Hepatocyte (in vitro differentiated cells): ENCODE data around the gene PTBP3. TPM values are rescaled to one million over a fixed set of nuclear protein-coding genes. Genes with fewer than 3 reads are reported as not detected.

Experiments
- DNase-seq: peaks from one replicate; pipeline ENCODE4 v3.0.0-alpha.2; 2016; ENCODE audit warnings: low spot score
- H2AFZ ChIP-seq: fragments of 200-600 bp; sonication (generic); 2 replicates; pipeline ENCODE4 v1.6.0; 2016; ENCODE audit warnings: antibody characterized with exemption, mild to moderate bottlenecking
- H3K27ac ChIP-seq: fragments of 200-600 bp; sonication (generic); 2 replicates; pipeline ENCODE4 v1.5.1; 2016; ENCODE audit warnings: mild to moderate bottlenecking
- H3K27me3 ChIP-seq: fragments of 200-600 bp; sonication (generic); 2 replicates; pipeline ENCODE4 v1.6.1; 2016
- H3K36me3 ChIP-seq: fragments of 200-600 bp; sonication (generic); replicated peaks from 2 replicates; pipeline ENCODE4 v1.5.1; 2016; ENCODE audit warnings: low read depth; ENCODE audit not compliant: insufficient read depth
- H3K4me1 ChIP-seq: fragments of 200-600 bp; sonication (generic); 2 replicates; pipeline ENCODE4 v1.5.1; 2016; ENCODE audit warnings: mild to moderate bottlenecking, moderate library complexity; ENCODE audit not compliant: insufficient read depth
- H3K4me2 ChIP-seq: fragments of 200-600 bp; sonication (generic); 2 replicates; pipeline ENCODE4 v1.6.0; 2016
- H3K4me3 ChIP-seq: fragments of 200-600 bp; sonication (generic); 2 replicates; pipeline ENCODE4 v1.5.1; 2016; ENCODE audit warnings: mild to moderate bottlenecking
- H3K79me2 ChIP-seq: fragments of 200-600 bp; sonication (generic); 2 replicates; pipeline ENCODE4 v1.6.0; 2017; ENCODE audit warnings: mild to moderate bottlenecking
- H3K9me2 ChIP-seq: fragments of 200-600 bp; sonication (generic); replicated peaks from 2 replicates; pipeline ENCODE4 v1.6.0; 2017; ENCODE audit warnings: mild to moderate bottlenecking; ENCODE audit not compliant: insufficient read depth
- H3K9me3 ChIP-seq: fragments of 200-600 bp; sonication (generic); 2 replicates; pipeline ENCODE4 v1.5.1; 2016; ENCODE audit warnings: low read depth, mild to moderate bottlenecking
- H4K20me1 ChIP-seq: fragments of 200-600 bp; sonication (generic); 2 replicates; pipeline ENCODE4 v1.6.0; 2016; ENCODE audit warnings: mild to moderate bottlenecking; ENCODE audit not compliant: insufficient read depth, poor library complexity, severe bottlenecking
- EZH2 ChIP-seq: fragments of 200-600 bp; sonication (generic); IDR thresholded peaks from 2 replicates; pipeline ENCODE4 v1.6.1; 2016; ENCODE audit warnings: antibody characterized with exemption, mild to moderate bottlenecking, borderline replicate concordance
- EZH2phosphoT487 ChIP-seq: fragments of 200-600 bp; sonication (generic); IDR thresholded peaks from one replicate; pipeline ENCODE4 v1.6.1; 2018; ENCODE audit warnings: antibody characterized with exemption, mild to moderate bottlenecking, low read depth, moderate library complexity; ENCODE audit not compliant: unreplicated experiment, severe bottlenecking
- WGBS: methylation state at CpG from one replicate; pipeline ENCODE4 v1.1.6; 2016; ENCODE audit warnings: low lambda C conversion rate; ENCODE audit errors: missing lambda C conversion rate; 5-methylcytosine and 5-hydroxymethylcytosine counted together
- polyA plus RNA-seq: library from polyadenylated mRNA; unstranded; fragments of >200 nt; fragmentation: Nextera tagmentation; extraction: Ambion mirVana; gene quantifications from 2 replicates; pipeline ENCODE4 v1.2.1, GENCODE V29; 2016
- total RNA-seq: library from RNA; depleted of rRNA; stranded (reverse); fragments of >200 nt; gene quantifications from 2 replicates; pipeline ENCODE4 v1.2.3, GENCODE V29; 2014
- TF ChIP-seq, protein P1 (sequence below): fragments of 200-600 bp; sonication (generic); IDR thresholded peaks from 2 replicates; pipeline ENCODE4 v1.5.1; 2016; ENCODE audit warnings: antibody characterized with exemption, mild to moderate bottlenecking; ENCODE audit not compliant: poor library complexity

PTBP3 gene
- total and polyA plus RNA-seq, 2 experiments from 2014 or later: 13.7 to 57.7 TPM

DNA sequence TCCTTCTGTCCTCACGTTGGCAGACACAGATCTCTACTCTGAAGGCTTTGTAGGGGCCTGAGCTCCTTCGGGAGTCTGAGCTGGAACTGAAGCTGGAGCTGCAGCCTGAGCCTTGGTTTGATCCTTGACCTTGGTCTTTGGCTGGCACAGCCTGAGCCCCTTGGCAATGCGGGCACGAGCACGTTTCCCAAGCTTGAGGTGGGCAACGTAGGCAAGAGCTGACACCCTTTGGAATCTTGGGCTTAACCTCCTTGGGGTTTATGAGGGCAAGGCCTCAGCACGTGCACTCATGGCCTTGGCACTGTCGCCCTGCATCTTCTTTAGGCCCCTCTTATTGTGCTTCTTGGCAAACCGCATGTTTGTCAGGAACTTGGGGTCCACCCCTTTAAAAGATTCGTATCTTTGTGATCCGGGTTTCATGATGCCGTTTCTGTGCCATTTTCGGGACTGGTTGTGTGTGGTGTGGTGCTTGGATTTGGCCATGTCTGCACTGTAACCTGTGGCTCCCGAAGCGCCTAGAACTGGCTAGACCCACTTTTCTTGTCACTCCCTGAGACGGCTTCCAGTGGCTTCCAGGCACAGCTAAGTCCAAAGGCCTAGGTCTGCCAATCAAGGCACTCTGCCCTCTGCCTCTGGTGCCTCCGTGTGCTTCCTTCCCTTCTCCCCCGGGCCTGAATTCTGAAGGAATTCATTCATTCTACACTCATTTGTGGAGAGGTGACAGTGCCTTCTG lies 159.8 kb downstream of the PTBP3 start:
- Histone ChIP-seq H3K79me2 (peaks cover 41% of the 10 kb centered on the region), H3K27ac (peak overlapping the region; percentile 91), H3K27me3 (no peaks in the 10 kb centered on the region), H3K4me2 (peak overlapping the region; percentile 79), H3K4me3 (no peak overlapping the region), H3K4me1 (peaks cover 40% of the 10 kb centered on the region), H3K36me3 (no peaks in the 10 kb centered on the region), H4K20me1 (no peaks in the 10 kb centered on the region), H3K9me3 (no peaks in the 10 kb centered on the region), H3K9me2 (no peaks in the 10 kb centered on the region), H2AFZ (no peak overlapping the region)
- no peak for DNase-seq
- TF ChIP-seq, protein P1, sequence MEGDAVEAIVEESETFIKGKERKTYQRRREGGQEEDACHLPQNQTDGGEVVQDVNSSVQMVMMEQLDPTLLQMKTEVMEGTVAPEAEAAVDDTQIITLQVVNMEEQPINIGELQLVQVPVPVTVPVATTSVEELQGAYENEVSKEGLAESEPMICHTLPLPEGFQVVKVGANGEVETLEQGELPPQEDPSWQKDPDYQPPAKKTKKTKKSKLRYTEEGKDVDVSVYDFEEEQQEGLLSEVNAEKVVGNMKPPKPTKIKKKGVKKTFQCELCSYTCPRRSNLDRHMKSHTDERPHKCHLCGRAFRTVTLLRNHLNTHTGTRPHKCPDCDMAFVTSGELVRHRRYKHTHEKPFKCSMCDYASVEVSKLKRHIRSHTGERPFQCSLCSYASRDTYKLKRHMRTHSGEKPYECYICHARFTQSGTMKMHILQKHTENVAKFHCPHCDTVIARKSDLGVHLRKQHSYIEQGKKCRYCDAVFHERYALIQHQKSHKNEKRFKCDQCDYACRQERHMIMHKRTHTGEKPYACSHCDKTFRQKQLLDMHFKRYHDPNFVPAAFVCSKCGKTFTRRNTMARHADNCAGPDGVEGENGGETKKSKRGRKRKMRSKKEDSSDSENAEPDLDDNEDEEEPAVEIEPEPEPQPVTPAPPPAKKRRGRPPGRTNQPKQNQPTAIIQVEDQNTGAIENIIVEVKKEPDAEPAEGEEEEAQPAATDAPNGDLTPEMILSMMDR: no peak
- TF ChIP-seq EZH2 (no peak), EZH2phosphoT487 (no peak)
- 81% methylated on average over 17 of the region's 18 CpGs for WGBS

DNA sequence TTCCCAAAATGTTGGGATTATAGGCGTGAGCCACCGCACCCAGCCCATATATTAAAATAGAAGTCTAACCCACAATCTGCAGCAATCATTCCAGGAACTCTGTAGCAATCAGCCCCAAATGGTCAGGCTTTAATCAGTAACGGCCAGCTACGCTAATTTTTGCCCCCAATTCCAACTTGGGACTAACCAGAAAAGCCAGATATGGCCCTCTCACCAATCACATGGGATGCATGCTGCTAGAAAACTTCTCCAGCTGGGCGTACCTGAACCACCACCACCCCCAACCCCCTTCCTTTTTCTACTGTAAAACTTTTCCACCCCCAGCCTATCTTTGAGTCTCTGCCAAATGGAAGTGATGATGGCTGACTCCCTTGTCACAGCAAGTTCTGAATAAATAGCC lies 162.5 kb downstream of the PTBP3 start:
- Histone ChIP-seq H4K20me1 (no peaks in the 10 kb centered on the region), H3K4me3 (no peak overlapping the region), H3K27ac (peak overlapping the region; percentile 90), H3K79me2 (peaks cover 59% of the 10 kb centered on the region), H2AFZ (no peak overlapping the region), H3K4me1 (peaks cover 55% of the 10 kb centered on the region), H3K9me2 (no peaks in the 10 kb centered on the region), H3K27me3 (no peaks in the 10 kb centered on the region), H3K4me2 (no peak overlapping the region), H3K36me3 (no peaks in the 10 kb centered on the region), H3K9me3 (no peaks in the 10 kb centered on the region)
- 88% methylated on average over 5 of the region's 5 CpGs for WGBS
- TF ChIP-seq EZH2phosphoT487 (no peak), EZH2 (no peak)
- TF ChIP-seq, protein P1: no peak
- DNase-seq: no peak

DNA sequence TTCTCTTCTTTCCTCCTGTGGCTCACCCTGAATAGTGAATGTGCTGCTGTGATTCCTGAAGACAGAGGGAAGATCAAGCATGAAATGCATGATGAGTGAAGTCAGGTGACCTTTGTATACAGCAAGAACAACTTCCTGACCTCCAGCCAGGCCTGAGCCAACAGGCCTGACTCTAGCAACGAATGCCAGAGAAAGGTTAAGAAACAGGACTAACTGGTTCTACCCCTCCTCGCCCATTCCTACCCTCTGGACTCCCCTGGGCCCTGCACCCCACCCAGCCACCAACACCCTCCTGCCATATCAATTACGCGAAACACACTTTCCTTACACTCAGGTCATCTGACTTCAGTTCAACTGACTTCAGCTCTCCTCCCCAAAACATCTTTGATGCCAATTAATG lies 163.2 kb downstream of the PTBP3 start:
- H3K27ac ChIP-seq: peak overlapping the region; percentile 90

More for the DNA sequence above, 163.2 kb downstream of the PTBP3 start:
- WGBS: 55% methylated on average over 4 of the region's 4 CpGs
- peaks cover 62% of the 10 kb centered on the region for H3K79me2 ChIP-seq
- no peaks in the 10 kb centered on the region for H4K20me1 ChIP-seq
- no peaks in the 10 kb centered on the region for H3K9me2 ChIP-seq
- H2AFZ ChIP-seq: no peak overlapping the region
- no peaks in the 10 kb centered on the region for H3K9me3 ChIP-seq
- peaks cover 49% of the 10 kb centered on the region for H3K4me1 ChIP-seq
- H3K4me2 ChIP-seq: peak overlapping the region; percentile 21
- no peaks in the 10 kb centered on the region for H3K36me3 ChIP-seq
- no peaks in the 10 kb centered on the region for H3K27me3 ChIP-seq
- TF ChIP-seq, protein P1: no peak
- no peak for TF ChIP-seq EZH2
- no peak overlapping the region for H3K4me3 ChIP-seq
- peak; percentile 65 for DNase-seq
